K562 (cell line): ENCODE data around the gene CRB2. TPM values are rescaled to one million over a fixed set of nuclear protein-coding genes. Genes with fewer than 3 reads are reported as not detected.

Experiments used
- ADNP ChIP-seq: fragments of 200-800 bp; sonication (Bioruptor generic); IDR thresholded peaks from 2 replicates; pipeline ENCODE4 v1.6.1; 2016; ENCODE audit warnings: missing genetic modification characterization, missing compliant biosample characterization
- TARDBP ChIP-seq: fragments of 450-650 bp; IDR thresholded peaks from 2 replicates; pipeline ENCODE4 v1.6.1; 2016
- ZFP36 ChIP-seq: fragments of 150-350 bp; IDR thresholded peaks from 2 replicates; pipeline ENCODE4 v1.6.1; 2018; ENCODE audit warnings: low read length, low read depth; ENCODE audit not compliant: partially characterized antibody
- ZKSCAN1 ChIP-seq: fragments of 150-350 bp; IDR thresholded peaks from 2 replicates; pipeline ENCODE4 v1.6.1; 2016; ENCODE audit warnings: low read depth, low read length
- ZNF23 ChIP-seq: fragments of 250-450 bp; sonication (Bioruptor Pico); IDR thresholded peaks from 2 replicates; pipeline ENCODE4 v1.4.0; 2020; ENCODE audit warnings: mild to moderate bottlenecking
- ZNF408 ChIP-seq: fragments of 250-450 bp; sonication (Bioruptor Pico); IDR thresholded peaks from 2 replicates; pipeline ENCODE4 v1.4.0; 2020; ENCODE audit warnings: low read depth, mild to moderate bottlenecking, moderate library complexity
- ZNF778 ChIP-seq: fragments of 450-650 bp; formaldehyde crosslinking; IDR thresholded peaks from 2 replicates; pipeline ENCODE4 v1.4.0; 2020; ENCODE audit warnings: mild to moderate bottlenecking, moderate library complexity
- polyA plus RNA-seq, 8 experiments: library from polyadenylated mRNA; depleted of rRNA in 4 of 8; stranded (reverse) in 5 of 8; unstranded in 3 of 8; fragments of >200 nt; fragmentation: Nextera tagmentation in 2 of 8; fragmentation: Illumina TruSeq in 1 of 8; extraction: Ambion mirVana in 2 of 8; extraction: Trizol in 1 of 8; gene quantifications; 2 replicates each; pipeline versions ENCODE4 v1.2.1 to v1.2.3, GENCODE V29; 2011 to 2014; ENCODE audit warnings: inconsistent platforms in 1 of 8, missing spikeins in 1 of 8
- total RNA-seq, 7 experiments: library from RNA; depleted of rRNA in 6 of 7; stranded (reverse); fragments of >200 nt in 6 of 7; fragmentation: Illumina TruSeq in 2 of 7; extraction: Trizol in 2 of 7; gene quantifications; 2 replicates each; pipeline versions ENCODE4 v1.2.1 to v1.2.3, GENCODE V29; 2011 to 2021; ENCODE audit warnings: low replicate concordance in 1 of 7
- TF ChIP-seq, protein P1 (sequence below): fragments of 450-650 bp; IDR thresholded peaks from 2 replicates; pipeline ENCODE4 v1.7.1; 2018; ENCODE audit warnings: mild to moderate bottlenecking, low read depth; ENCODE audit not compliant: partially characterized antibody
- TF ChIP-seq, protein P2 (sequence below): fragments of 450-650 bp; conservative IDR thresholded peaks from 2 replicates; pipeline ENCODE4 v1.6.1; 2016; ENCODE audit warnings: missing genetic modification characterization, low read depth, mild to moderate bottlenecking, control low read depth, missing compliant biosample characterization
- TF ChIP-seq, protein P3 (sequence below), 3 experiments: fragments of 200-800 bp in 1 of 3; sonication (Bioruptor generic) in 1 of 3; sonication (generic) in 1 of 3; formaldehyde crosslinking in 1 of 3; IDR thresholded peaks; 2 replicates each; pipeline versions ENCODE4 v1.6.1 to v1.8.0; 2016 to 2022; ENCODE audit warnings: mild to moderate bottlenecking in 2 of 3, missing compliant biosample characterization in 2 of 3, missing genetic modification characterization in 2 of 3, missing genetic modification reagents in 1 of 3
- TF ChIP-seq, protein P4 (sequence below): sonication (generic); formaldehyde crosslinking; IDR thresholded peaks from 2 replicates; pipeline ENCODE4 v1.8.1; 2023; ENCODE audit warnings: mild to moderate bottlenecking, missing genetic modification reagents

CRB2 gene
- total and polyA plus RNA-seq, 9 of the 15 experiments (the other 6 are each of a cell fraction or from before 2014, with no cell fraction given): 0.13 to 1.2 (median 0.25) TPM; not detected in 2

DNA sequence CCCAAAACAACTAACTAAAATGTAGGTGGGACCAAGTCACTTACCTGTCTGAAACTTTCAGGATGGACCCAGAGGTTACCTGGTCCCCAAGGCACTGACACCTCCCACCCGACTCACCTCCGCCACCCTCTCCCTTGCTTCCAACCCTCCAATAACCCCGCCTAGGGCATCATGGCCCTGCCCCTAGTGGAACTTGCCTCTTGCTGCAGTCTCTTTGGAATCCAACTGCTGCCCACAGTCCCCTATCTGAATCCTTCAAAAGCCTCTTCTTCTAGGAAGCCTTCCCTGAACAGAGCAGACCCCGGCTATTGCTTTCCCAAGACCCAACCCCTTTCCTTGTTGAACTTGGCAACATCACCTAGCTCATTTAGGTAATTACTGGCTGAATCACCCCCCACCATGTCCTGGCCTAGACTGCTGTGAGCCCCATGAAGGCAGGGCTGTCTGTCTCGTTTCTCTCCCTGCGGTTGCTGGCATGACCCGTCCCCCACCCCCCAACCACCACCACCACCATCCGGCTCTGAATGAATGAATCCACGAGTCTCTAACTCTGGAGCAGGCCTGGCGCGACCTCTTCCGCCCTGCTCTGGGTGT lies 9.4 kb downstream of the CRB2 start (continued):
- TF ChIP-seq, protein P1, sequence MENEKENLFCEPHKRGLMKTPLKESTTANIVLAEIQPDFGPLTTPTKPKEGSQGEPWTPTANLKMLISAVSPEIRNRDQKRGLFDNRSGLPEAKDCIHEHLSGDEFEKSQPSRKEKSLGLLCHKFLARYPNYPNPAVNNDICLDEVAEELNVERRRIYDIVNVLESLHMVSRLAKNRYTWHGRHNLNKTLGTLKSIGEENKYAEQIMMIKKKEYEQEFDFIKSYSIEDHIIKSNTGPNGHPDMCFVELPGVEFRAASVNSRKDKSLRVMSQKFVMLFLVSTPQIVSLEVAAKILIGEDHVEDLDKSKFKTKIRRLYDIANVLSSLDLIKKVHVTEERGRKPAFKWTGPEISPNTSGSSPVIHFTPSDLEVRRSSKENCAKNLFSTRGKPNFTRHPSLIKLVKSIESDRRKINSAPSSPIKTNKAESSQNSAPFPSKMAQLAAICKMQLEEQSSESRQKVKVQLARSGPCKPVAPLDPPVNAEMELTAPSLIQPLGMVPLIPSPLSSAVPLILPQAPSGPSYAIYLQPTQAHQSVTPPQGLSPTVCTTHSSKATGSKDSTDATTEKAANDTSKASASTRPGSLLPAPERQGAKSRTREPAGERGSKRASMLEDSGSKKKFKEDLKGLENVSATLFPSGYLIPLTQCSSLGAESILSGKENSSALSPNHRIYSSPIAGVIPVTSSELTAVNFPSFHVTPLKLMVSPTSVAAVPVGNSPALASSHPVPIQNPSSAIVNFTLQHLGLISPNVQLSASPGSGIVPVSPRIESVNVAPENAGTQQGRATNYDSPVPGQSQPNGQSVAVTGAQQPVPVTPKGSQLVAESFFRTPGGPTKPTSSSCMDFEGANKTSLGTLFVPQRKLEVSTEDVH: no peak
- TF ChIP-seq ZKSCAN1 (no peak), ZNF408 (CRISPR knock-in tag) (no peak), ZNF23 (no peak), ADNP (tag) (no peak), TARDBP (no peak), ZFP36 (peak; percentile 53), ZNF778 (CRISPR knock-in tag) (no peak)
- TF ChIP-seq, protein P2, sequence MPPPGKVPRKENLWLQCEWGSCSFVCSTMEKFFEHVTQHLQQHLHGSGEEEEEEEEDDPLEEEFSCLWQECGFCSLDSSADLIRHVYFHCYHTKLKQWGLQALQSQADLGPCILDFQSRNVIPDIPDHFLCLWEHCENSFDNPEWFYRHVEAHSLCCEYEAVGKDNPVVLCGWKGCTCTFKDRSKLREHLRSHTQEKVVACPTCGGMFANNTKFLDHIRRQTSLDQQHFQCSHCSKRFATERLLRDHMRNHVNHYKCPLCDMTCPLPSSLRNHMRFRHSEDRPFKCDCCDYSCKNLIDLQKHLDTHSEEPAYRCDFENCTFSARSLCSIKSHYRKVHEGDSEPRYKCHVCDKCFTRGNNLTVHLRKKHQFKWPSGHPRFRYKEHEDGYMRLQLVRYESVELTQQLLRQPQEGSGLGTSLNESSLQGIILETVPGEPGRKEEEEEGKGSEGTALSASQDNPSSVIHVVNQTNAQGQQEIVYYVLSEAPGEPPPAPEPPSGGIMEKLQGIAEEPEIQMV (tag): no peak
- TF ChIP-seq, protein P3, sequence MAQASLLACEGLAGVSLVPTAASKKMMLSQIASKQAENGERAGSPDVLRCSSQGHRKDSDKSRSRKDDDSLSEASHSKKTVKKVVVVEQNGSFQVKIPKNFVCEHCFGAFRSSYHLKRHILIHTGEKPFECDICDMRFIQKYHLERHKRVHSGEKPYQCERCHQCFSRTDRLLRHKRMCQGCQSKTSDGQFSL (CRISPR knock-in tag; IDR thresholded peaks at IDR 0.05): no peak
- TF ChIP-seq, protein P3 (tag; IDR thresholded peaks at IDR 0.05): no peak
- TF ChIP-seq, protein P4, sequence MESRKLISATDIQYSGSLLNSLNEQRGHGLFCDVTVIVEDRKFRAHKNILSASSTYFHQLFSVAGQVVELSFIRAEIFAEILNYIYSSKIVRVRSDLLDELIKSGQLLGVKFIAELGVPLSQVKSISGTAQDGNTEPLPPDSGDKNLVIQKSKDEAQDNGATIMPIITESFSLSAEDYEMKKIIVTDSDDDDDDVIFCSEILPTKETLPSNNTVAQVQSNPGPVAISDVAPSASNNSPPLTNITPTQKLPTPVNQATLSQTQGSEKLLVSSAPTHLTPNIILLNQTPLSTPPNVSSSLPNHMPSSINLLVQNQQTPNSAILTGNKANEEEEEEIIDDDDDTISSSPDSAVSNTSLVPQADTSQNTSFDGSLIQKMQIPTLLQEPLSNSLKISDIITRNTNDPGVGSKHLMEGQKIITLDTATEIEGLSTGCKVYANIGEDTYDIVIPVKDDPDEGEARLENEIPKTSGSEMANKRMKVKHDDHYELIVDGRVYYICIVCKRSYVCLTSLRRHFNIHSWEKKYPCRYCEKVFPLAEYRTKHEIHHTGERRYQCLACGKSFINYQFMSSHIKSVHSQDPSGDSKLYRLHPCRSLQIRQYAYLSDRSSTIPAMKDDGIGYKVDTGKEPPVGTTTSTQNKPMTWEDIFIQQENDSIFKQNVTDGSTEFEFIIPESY (CRISPR knock-in tag): peak; percentile 21; the same call in 1 of the 2 replicates
